ENCODE measurements around the gene DCC. TPM values are rescaled to one million over a fixed set of nuclear protein-coding genes. Genes with fewer than 3 reads are reported as not detected.

DCC gene
- total and polyA plus RNA-seq, 4 experiments from 2014 or later = not detected

GRCh38 chr18:52636536-52636935 lies 296.5 kb downstream of the DCC start:
- intact Hi-C loops (cut with micrococcal nuclease) = no loop called here
- DNase-seq = no peak
- H3K4me3 ChIP-seq (ENCODE audit: low read length in 2 of 2) = no peak overlapping the region

GRCh38 chr18:52648201-52648600 lies 308.2 kb downstream of the DCC start:
- Histone ChIP-seq H3K9me3 (ENCODE audit: control insufficient read depth in 1 of 2, low read length in 2 of 2) (no peaks in the 10 kb centered on the region), H3K36me3 (ENCODE audit: insufficient read depth, low read length) (no peaks in the 10 kb centered on the region), H3K4me1 (ENCODE audit: insufficient read depth, low read length) (no peaks in the 10 kb centered on the region), H3K4me3 (ENCODE audit: low read length in 2 of 2) (no peak overlapping the region), H3K27me3 (ENCODE audit: insufficient read depth, low read length) (no peaks in the 10 kb centered on the region), H3K27ac (ENCODE audit: low read depth, low read length) (no peak overlapping the region)
- ChIA-PET POLR2A (ENCODE audit: partially characterized antibody) (no interaction called here), CTCF (ENCODE audit: partially characterized antibody) (no interaction called here)
- H3K27ac Mint-ChIP-seq = no peak overlapping the region
- no peak overlapping the region for H3K4me3 Mint-ChIP-seq
- H3K9me3 Mint-ChIP-seq = peaks cover 0 to 12% (median 3%) of the 10 kb centered on the region in 8 donors
- intact Hi-C loops (cut with micrococcal nuclease) = no loop called here
- no peaks in the 10 kb centered on the region for H3K4me1 Mint-ChIP-seq
- DNase-seq = no peak
- H3K36me3 Mint-ChIP-seq = no peaks in the 10 kb centered on the region
- H3K27me3 Mint-ChIP-seq = no peaks in the 10 kb centered on the region

More at GRCh38 chr18:52636536-52636935, 296.5 kb downstream of the DCC start:
- Histone ChIP-seq H3K9me3 (ENCODE audit: control insufficient read depth in 1 of 2, low read length in 2 of 2) (no peaks in the 10 kb centered on the region), H3K27me3 (ENCODE audit: insufficient read depth, low read length) (no peaks in the 10 kb centered on the region), H3K4me1 (ENCODE audit: insufficient read depth, low read length) (no peaks in the 10 kb centered on the region), H3K36me3 (ENCODE audit: insufficient read depth, low read length) (no peaks in the 10 kb centered on the region), H3K27ac (ENCODE audit: low read depth, low read length) (no peak overlapping the region)
- CTCF ChIA-PET (ENCODE audit: partially characterized antibody) = no interaction called here
- H3K36me3 Mint-ChIP-seq = no peaks in the 10 kb centered on the region
- H3K4me3 Mint-ChIP-seq = no peak overlapping the region
- POLR2A ChIA-PET (ENCODE audit: partially characterized antibody) = no interaction called here
- H3K27ac Mint-ChIP-seq = no peak overlapping the region
- peaks cover 0 to 19% (median 13%) of the 10 kb centered on the region in 8 donors for H3K9me3 Mint-ChIP-seq
- peaks cover 0 to 1% of the 10 kb centered on the region in 2 donors for H3K27me3 Mint-ChIP-seq
- H3K4me1 Mint-ChIP-seq = no peaks in the 10 kb centered on the region

GRCh38 chr18:52652391-52652790 lies 312.4 kb downstream of the DCC start:
- no peaks in the 10 kb centered on the region for H3K4me1 ChIP-seq (ENCODE audit: insufficient read depth, low read length)
- H3K4me3 Mint-ChIP-seq = no peak overlapping the region
- no peaks in the 10 kb centered on the region for H3K27me3 ChIP-seq (ENCODE audit: insufficient read depth, low read length)
- no peaks in the 10 kb centered on the region for H3K27me3 Mint-ChIP-seq
- POLR2A ChIA-PET (ENCODE audit: partially characterized antibody) = no interaction called here
- peaks cover 0 to 12% (median 2%) of the 10 kb centered on the region in 8 donors for H3K9me3 Mint-ChIP-seq
- no peak overlapping the region for H3K27ac Mint-ChIP-seq
- H3K36me3 ChIP-seq (ENCODE audit: insufficient read depth, low read length) = no peaks in the 10 kb centered on the region
- no peaks in the 10 kb centered on the region for H3K4me1 Mint-ChIP-seq
- intact Hi-C loops (cut with micrococcal nuclease) = no loop called here
- H3K27ac ChIP-seq (ENCODE audit: low read depth, low read length) = no peak overlapping the region
- no peaks in the 10 kb centered on the region for H3K36me3 Mint-ChIP-seq
- CTCF ChIA-PET (ENCODE audit: partially characterized antibody) = no interaction called here
- H3K9me3 ChIP-seq (ENCODE audit: control insufficient read depth in 1 of 2, low read length in 2 of 2) = no peaks in the 10 kb centered on the region
- no peak overlapping the region for H3K4me3 ChIP-seq (ENCODE audit: low read length in 2 of 2)
- DNase-seq = no peak

- Histone ChIP-seq H3K9me3 (ENCODE audit: control insufficient read depth in 1 of 2, low read length in 2 of 2) (no peaks in the 10 kb centered on the region), H3K4me1 (ENCODE audit: insufficient read depth, low read length) (no peaks in the 10 kb centered on the region), H3K4me3 (ENCODE audit: low read length in 2 of 2) (no peak overlapping the region), H3K36me3 (ENCODE audit: insufficient read depth, low read length) (no peaks in the 10 kb centered on the region), H3K27me3 (ENCODE audit: insufficient read depth, low read length) (no peaks in the 10 kb centered on the region), H3K27ac (ENCODE audit: low read depth, low read length) (no peak overlapping the region)
- H3K9me3 Mint-ChIP-seq = peaks cover 0 to 8% (median 2%) of the 10 kb centered on the region in 8 donors
- ChIA-PET CTCF (ENCODE audit: partially characterized antibody) (no interaction called here), POLR2A (ENCODE audit: partially characterized antibody) (no interaction called here)
- no peaks in the 10 kb centered on the region for H3K4me1 Mint-ChIP-seq
- no peak overlapping the region for H3K4me3 Mint-ChIP-seq
- DNase-seq = no peak
- H3K36me3 Mint-ChIP-seq = no peaks in the 10 kb centered on the region
- no peak overlapping the region for H3K27ac Mint-ChIP-seq
- no peaks in the 10 kb centered on the region for H3K27me3 Mint-ChIP-seq
- intact Hi-C loops (cut with micrococcal nuclease) = no loop called here
Observed at GRCh38 chr18:52657043-52657805, 317.2 kb downstream of the DCC start.

GRCh38 chr18:52667463-52668065 lies 327.6 kb downstream of the DCC start:
- Histone ChIP-seq H3K9me3 (ENCODE audit: control insufficient read depth in 1 of 2, low read length in 2 of 2) (no peaks in the 10 kb centered on the region), H3K4me1 (ENCODE audit: insufficient read depth, low read length) (no peaks in the 10 kb centered on the region), H3K27me3 (ENCODE audit: insufficient read depth, low read length) (no peaks in the 10 kb centered on the region), H3K4me3 (ENCODE audit: low read length in 2 of 2) (no peak overlapping the region), H3K27ac (ENCODE audit: low read depth, low read length) (no peak overlapping the region), H3K36me3 (ENCODE audit: insufficient read depth, low read length) (no peaks in the 10 kb centered on the region)
- Mint-ChIP-seq H3K27me3 (peaks cover 0 to 1% of the 10 kb centered on the region in 2 donors), H3K27ac (no peak overlapping the region), H3K9me3 (peaks cover 0 to 13% (median 4%) of the 10 kb centered on the region in 8 donors), H3K36me3 (no peaks in the 10 kb centered on the region), H3K4me3 (no peak overlapping the region), H3K4me1 (no peaks in the 10 kb centered on the region)
- no peak for DNase-seq
- intact Hi-C loops (cut with micrococcal nuclease) = no loop called here
- CTCF ChIA-PET (ENCODE audit: partially characterized antibody) = no interaction called here
- POLR2A ChIA-PET (ENCODE audit: partially characterized antibody) = no interaction called here

- Histone ChIP-seq H3K36me3 (ENCODE audit: insufficient read depth, low read length) (no peaks in the 10 kb centered on the region), H3K4me1 (ENCODE audit: insufficient read depth, low read length) (no peaks in the 10 kb centered on the region), H3K4me3 (ENCODE audit: low read length in 2 of 2) (no peak overlapping the region), H3K27ac (ENCODE audit: low read depth, low read length) (no peak overlapping the region), H3K27me3 (ENCODE audit: insufficient read depth, low read length) (no peaks in the 10 kb centered on the region), H3K9me3 (ENCODE audit: control insufficient read depth in 1 of 2, low read length in 2 of 2) (no peaks in the 10 kb centered on the region)
- intact Hi-C loops (cut with micrococcal nuclease) = no loop called here
- CTCF ChIA-PET (ENCODE audit: partially characterized antibody) = no interaction called here
- no peak for DNase-seq
- H3K4me3 Mint-ChIP-seq = no peak overlapping the region
- POLR2A ChIA-PET (ENCODE audit: partially characterized antibody) = no interaction called here
- H3K9me3 Mint-ChIP-seq = peaks cover 0 to 9% (median 4%) of the 10 kb centered on the region in 8 donors
- peaks cover 0 to 1% of the 10 kb centered on the region in 2 donors for H3K27me3 Mint-ChIP-seq
- no peak overlapping the region for H3K27ac Mint-ChIP-seq
- H3K4me1 Mint-ChIP-seq = no peaks in the 10 kb centered on the region
- no peaks in the 10 kb centered on the region for H3K36me3 Mint-ChIP-seq
Observed at GRCh38 chr18:52670896-52671295, 330.9 kb downstream of the DCC start.

- H3K4me3 ChIP-seq (ENCODE audit: low read length in 2 of 2) = no peak overlapping the region
- CTCF ChIA-PET (ENCODE audit: partially characterized antibody) = no interaction called here
- intact Hi-C loops (cut with micrococcal nuclease) = no loop called here
Observed at GRCh38 chr18:52678034-52678433, 338.0 kb downstream of the DCC start.

More at GRCh38 chr18:52678034-52678433, 338.0 kb downstream of the DCC start:
- Histone ChIP-seq H3K36me3 (ENCODE audit: insufficient read depth, low read length) (no peaks in the 10 kb centered on the region), H3K4me1 (ENCODE audit: insufficient read depth, low read length) (no peaks in the 10 kb centered on the region), H3K27ac (ENCODE audit: low read depth, low read length) (no peak overlapping the region), H3K27me3 (ENCODE audit: insufficient read depth, low read length) (no peaks in the 10 kb centered on the region), H3K9me3 (ENCODE audit: control insufficient read depth in 1 of 2, low read length in 2 of 2) (no peaks in the 10 kb centered on the region)
- Mint-ChIP-seq H3K9me3 (peaks cover 0 to 8% (median 0%) of the 10 kb centered on the region in 8 donors), H3K4me1 (no peaks in the 10 kb centered on the region), H3K27ac (no peak overlapping the region), H3K27me3 (no peaks in the 10 kb centered on the region), H3K4me3 (no peak overlapping the region), H3K36me3 (no peaks in the 10 kb centered on the region)
- POLR2A ChIA-PET (ENCODE audit: partially characterized antibody) = no interaction called here
- DNase-seq = no peak
